GM12874 (cell line): ENCODE data around the gene TMEM183A.

Source experiments
- TF ChIP-seq, protein P1 (sequence below): IDR thresholded peaks from 2 replicates; pipeline ENCODE4 v1.5.1; 2011; ENCODE audit warnings: low read depth, mild to moderate bottlenecking, control low read depth, low read length, moderate library complexity; ENCODE audit not compliant: insufficient read depth

TMEM183A gene

GRCh38 chr1:202965422-202965821, 41.8 kb upstream of the TMEM183A start:
- TF ChIP-seq, protein P1, sequence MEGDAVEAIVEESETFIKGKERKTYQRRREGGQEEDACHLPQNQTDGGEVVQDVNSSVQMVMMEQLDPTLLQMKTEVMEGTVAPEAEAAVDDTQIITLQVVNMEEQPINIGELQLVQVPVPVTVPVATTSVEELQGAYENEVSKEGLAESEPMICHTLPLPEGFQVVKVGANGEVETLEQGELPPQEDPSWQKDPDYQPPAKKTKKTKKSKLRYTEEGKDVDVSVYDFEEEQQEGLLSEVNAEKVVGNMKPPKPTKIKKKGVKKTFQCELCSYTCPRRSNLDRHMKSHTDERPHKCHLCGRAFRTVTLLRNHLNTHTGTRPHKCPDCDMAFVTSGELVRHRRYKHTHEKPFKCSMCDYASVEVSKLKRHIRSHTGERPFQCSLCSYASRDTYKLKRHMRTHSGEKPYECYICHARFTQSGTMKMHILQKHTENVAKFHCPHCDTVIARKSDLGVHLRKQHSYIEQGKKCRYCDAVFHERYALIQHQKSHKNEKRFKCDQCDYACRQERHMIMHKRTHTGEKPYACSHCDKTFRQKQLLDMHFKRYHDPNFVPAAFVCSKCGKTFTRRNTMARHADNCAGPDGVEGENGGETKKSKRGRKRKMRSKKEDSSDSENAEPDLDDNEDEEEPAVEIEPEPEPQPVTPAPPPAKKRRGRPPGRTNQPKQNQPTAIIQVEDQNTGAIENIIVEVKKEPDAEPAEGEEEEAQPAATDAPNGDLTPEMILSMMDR = no peak

DNA sequence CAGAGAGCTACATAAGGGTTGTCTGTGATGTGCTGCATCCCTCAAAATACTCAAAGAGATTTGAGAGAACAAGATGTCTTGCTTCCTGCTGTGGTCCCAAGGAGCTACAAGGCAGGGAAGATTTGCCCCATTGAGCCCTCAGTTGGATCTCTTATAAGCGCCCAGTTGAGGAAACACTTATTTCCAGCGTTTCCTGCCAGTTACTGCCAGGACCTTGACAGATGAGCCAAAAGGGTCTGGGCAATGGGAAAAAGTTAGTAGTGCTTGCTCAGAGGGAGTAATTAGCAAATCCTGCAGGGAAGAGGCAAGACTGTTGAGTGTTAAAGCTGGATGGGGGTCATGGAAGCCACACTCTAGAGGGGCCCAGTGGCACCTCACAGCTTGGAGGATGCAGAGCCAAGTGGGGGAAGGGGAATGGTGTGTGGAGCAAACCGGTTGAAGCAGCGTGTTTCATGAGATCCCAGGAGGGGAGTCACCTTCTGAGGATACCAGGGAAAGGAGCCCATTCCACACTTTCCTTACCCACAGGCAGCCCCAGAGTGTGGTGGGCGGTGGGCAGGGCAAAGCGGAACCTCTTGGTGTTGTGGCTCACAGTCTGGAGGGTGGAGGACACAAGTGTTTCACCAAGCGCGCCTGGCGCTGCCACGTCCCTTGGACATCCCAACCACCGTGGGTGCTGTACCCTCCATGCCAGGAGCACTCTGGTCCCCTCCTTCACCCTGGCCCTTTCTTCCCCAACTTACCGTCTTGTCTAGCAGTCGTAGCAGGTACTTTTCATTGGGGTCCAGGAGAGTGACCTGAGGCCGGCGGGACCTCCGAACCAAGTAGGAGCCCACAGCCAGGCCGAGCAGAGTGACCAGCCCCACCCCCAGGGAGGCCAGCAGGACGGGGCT, 40.9 kb upstream of the TMEM183A start:
- TF ChIP-seq, protein P1 = no peak

DNA sequence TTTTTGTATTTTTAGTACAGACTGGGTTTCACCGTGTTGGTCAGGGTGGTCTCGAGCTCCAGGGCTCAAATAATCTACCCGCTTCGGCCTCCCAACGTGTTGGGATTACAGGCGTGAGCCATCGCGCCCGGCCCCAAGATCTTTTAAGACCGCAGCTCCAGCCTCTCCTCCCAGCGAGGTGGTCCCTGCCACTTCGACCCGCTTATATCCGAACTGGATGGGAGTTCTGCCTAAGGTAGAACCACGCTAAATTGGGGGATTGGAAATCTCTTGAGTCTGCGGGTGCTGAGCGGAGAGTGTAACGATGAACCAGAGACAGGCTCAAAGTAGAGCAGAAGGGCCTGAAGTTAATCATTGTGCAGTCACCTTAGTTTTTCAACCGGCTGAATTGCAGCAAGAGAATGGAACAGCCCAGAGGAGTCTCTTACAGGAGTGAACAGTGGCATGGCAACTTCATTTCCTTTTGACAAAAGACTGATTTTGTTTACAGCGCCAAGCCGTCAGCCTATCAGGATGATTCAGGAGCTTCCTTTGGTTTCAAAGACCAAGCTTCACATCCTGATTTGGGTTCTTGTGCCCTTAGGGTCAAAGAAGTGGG, 39.4 kb upstream of the TMEM183A start:
- TF ChIP-seq, protein P1 = no peak

- TF ChIP-seq, protein P1 = no peak
Observed at GRCh38 chr1:202968351-202968750, 38.8 kb upstream of the TMEM183A start.

- TF ChIP-seq, protein P1 = peak; percentile 77
Observed at GRCh38 chr1:202968895-202969295, 38.3 kb upstream of the TMEM183A start.

DNA sequence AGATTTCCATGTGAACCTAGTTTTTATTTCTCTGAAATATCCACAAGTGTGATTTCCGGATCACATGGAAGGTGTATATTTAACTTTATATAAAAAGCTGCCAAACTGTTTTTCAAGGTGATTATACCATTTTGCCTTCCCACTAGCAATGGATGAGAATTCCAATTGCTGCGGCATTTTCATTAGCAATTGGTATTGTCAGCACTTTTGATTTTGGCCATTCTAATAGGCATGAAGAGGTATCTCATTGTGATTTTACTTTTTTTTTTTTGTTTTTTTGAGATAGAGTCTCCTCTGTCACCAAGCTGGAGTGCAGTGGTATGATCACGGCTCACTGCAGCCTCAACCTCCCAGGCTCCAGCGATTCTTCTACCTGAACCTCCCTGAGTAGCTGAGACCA, 35.1 kb upstream of the TMEM183A start:
- TF ChIP-seq, protein P1 = no peak

DNA sequence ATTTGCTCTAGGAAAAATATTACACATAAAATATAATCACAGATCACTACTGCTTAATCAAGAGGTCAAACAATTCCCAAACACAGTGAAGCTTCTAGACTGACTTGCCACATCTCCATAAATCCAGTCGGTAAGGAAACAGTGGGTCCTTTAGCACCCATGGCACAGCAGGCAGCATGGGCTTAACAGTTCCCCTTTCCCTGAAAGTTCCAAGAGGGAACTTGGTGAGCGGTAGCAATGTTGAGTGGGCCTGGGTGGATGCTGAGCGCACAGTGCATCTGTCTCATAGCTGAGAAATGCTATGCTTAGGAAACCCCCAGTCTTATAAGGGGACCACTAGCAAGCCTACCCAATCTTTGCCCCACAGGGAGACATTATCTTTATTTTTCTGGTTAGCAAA, 32.3 kb upstream of the TMEM183A start:
- TF ChIP-seq, protein P1 = no peak
